Muscle of back (tissue), 11 donors: ENCODE measurements around the gene MAG. TPM values are rescaled to one million over a fixed set of nuclear protein-coding genes. Genes with fewer than 3 reads are reported as not detected.
"Not testable (repeated sequence)": the region's sequence is repeated elsewhere in the genome, so short reads cannot be mapped to it uniquely, and the experiment has no call there.

Source experiments
- DNase-seq, 3 donors: peaks; one replicate each; pipeline versions ENCODE4 v3.0.0 to v3.0.0-alpha.2; 2013
- polyA plus RNA-seq, 10 donors: library from polyadenylated mRNA; unstranded; fragments of 120-200 nt; gene quantifications; one replicate each; pipeline ENCODE4 v1.2.1, GENCODE V29; 2013; ENCODE audit not compliant: insufficient read length in 10 of 10

MAG gene
- polyA plus RNA-seq, 10 donors, result 0.32 to 2.2 (median 0.48) TPM

GRCh38 chr19:35279374-35279773 lies 12.6 kb upstream of the MAG start:
- no peak for DNase-seq

GRCh38 chr19:35279985-35280821 lies 11.8 kb upstream of the MAG start:
- DNase-seq, result no peak

GRCh38 chr19:35281303-35281702 lies 10.7 kb upstream of the MAG start:
- DNase-seq, result no peak

- DNase-seq, result no peak
Measured at GRCh38 chr19:35284153-35285094, 7.5 kb upstream of the MAG start.

GRCh38 chr19:35285095-35285449 lies 6.9 kb upstream of the MAG start:
- no peak for DNase-seq

- DNase-seq, result not testable (repeated sequence)
Measured at GRCh38 chr19:35285465-35285864, 6.5 kb upstream of the MAG start.

- not testable (repeated sequence) for DNase-seq
Measured at GRCh38 chr19:35286101-35286500, 5.9 kb upstream of the MAG start.

GRCh38 chr19:35287713-35288112 lies 4.2 kb upstream of the MAG start:
- no peak for DNase-seq

GRCh38 chr19:35288331-35288730 lies 3.6 kb upstream of the MAG start:
- no peak for DNase-seq

GRCh38 chr19:35288906-35289305 lies 3.1 kb upstream of the MAG start:
- no peak for DNase-seq

GRCh38 chr19:35290381-35291127 lies 1.4 kb upstream of the MAG start:
- DNase-seq, result no peak

GRCh38 chr19:35291259-35291658 lies 702 bp upstream of the MAG start:
- DNase-seq, result no peak

- DNase-seq, result no peak
Measured at GRCh38 chr19:35292421-35293362, 731 bp downstream of the MAG start.

- no peak for DNase-seq
Measured at GRCh38 chr19:35293363-35293739, 1.4 kb downstream of the MAG start.

GRCh38 chr19:35293808-35294207 lies 1.8 kb downstream of the MAG start:
- DNase-seq, result no peak

- DNase-seq, result no peak
Measured at GRCh38 chr19:35294328-35294727, 2.4 kb downstream of the MAG start.

- no peak for DNase-seq
Measured at GRCh38 chr19:35294859-35295791, 3.2 kb downstream of the MAG start.

- no peak for DNase-seq
Measured at GRCh38 chr19:35295792-35296462, 4.0 kb downstream of the MAG start.
